ENCODE measurements around the gene PDK3. TPM values are rescaled to one million over a fixed set of nuclear protein-coding genes. Genes with fewer than 3 reads are reported as not detected.

Gene PDK3
- polyA plus RNA-seq, 1 donor from 2014 or later, result 2.1 TPM

GRCh38 chrX:24485323-24485722, 20.2 kb downstream of the PDK3 start:
- TF ChIP-seq SMC3 (conservative IDR thresholded peaks at IDR 0.05; ENCODE audit: poor library complexity) (no peak), EP300 (conservative IDR thresholded peaks at IDR 0.05; ENCODE audit: poor library complexity, severe bottlenecking) (no peak), EZH2 (IDR thresholded peaks at IDR 0.05; ENCODE audit: borderline replicate concordance, insufficient read depth, low read length, poor library complexity, severe bottlenecking) (no peak), RAD21 (conservative IDR thresholded peaks at IDR 0.05) (no peak), MXI1 (conservative IDR thresholded peaks at IDR 0.05; ENCODE audit: poor library complexity, severe bottlenecking) (no peak), POLR2AphosphoS5 (IDR thresholded peaks at IDR 0.05) (no peak), TAF1 (IDR thresholded peaks at IDR 0.05; ENCODE audit: low read depth) (no peak), CTCF (IDR thresholded peaks at IDR 0.05; ENCODE audit: poor library complexity, severe bottlenecking) (no peak), REST (IDR thresholded peaks at IDR 0.05; ENCODE audit: borderline replicate concordance) (no peak)
- H3K36me3 ChIP-seq (ENCODE audit: insufficient read depth, low read length), result no peaks in the 10 kb centered on the region
- no peak overlapping the region for H3K27ac ChIP-seq (ENCODE audit: low read length)
- H3K79me2 ChIP-seq (replicated peaks; ENCODE audit: insufficient read depth, low read length), result no peaks in the 10 kb centered on the region
- H3K27me3 ChIP-seq (ENCODE audit: insufficient read depth, low read depth, low read length), result no peaks in the 10 kb centered on the region
- no peaks in the 10 kb centered on the region for H3F3A ChIP-seq (ENCODE audit: insufficient read depth, low read length, poor library complexity, severe bottlenecking)
- H3K4me2 ChIP-seq (ENCODE audit: low read length), result no peak overlapping the region
- H3K9me3 ChIP-seq (ENCODE audit: low read length), result no peaks in the 10 kb centered on the region
- no peaks in the 10 kb centered on the region for H3K9me2 ChIP-seq (ENCODE audit: insufficient read depth, low read length)
- no peak overlapping the region for H2AFZ ChIP-seq (ENCODE audit: low read depth, low read length)
- no peak overlapping the region for H3K9ac ChIP-seq (ENCODE audit: low read length)
- no peak overlapping the region for H3K4me3 ChIP-seq (ENCODE audit: low read length)
- H4K20me1 ChIP-seq (ENCODE audit: insufficient read depth), result no peaks in the 10 kb centered on the region

GRCh38 chrX:24485976-24486680, 21.0 kb downstream of the PDK3 start:
- H3K9me2 ChIP-seq (ENCODE audit: insufficient read depth, low read length), result no peaks in the 10 kb centered on the region
- H3F3A ChIP-seq (ENCODE audit: insufficient read depth, low read length, poor library complexity, severe bottlenecking), result no peaks in the 10 kb centered on the region
- no peak overlapping the region for H2AFZ ChIP-seq (ENCODE audit: low read depth, low read length)
- H3K4me2 ChIP-seq (ENCODE audit: low read length), result no peak overlapping the region
- no peak overlapping the region for H3K9ac ChIP-seq (ENCODE audit: low read length)
- no peaks in the 10 kb centered on the region for H3K36me3 ChIP-seq (ENCODE audit: insufficient read depth, low read length)
- no peak overlapping the region for H3K4me3 ChIP-seq (ENCODE audit: low read length)
- no peaks in the 10 kb centered on the region for H4K20me1 ChIP-seq (ENCODE audit: insufficient read depth)
- H3K79me2 ChIP-seq (replicated peaks; ENCODE audit: insufficient read depth, low read length), result no peaks in the 10 kb centered on the region
- no peaks in the 10 kb centered on the region for H3K9me3 ChIP-seq (ENCODE audit: low read length)
- H3K27me3 ChIP-seq (ENCODE audit: insufficient read depth, low read depth, low read length), result no peaks in the 10 kb centered on the region
- H3K27ac ChIP-seq (ENCODE audit: low read length), result no peak overlapping the region
- no peak for TF ChIP-seq EZH2 (IDR thresholded peaks at IDR 0.05; ENCODE audit: borderline replicate concordance, insufficient read depth, low read length, poor library complexity, severe bottlenecking)
- no peak for TF ChIP-seq SMC3 (conservative IDR thresholded peaks at IDR 0.05; ENCODE audit: poor library complexity)
- no peak for TF ChIP-seq TAF1 (IDR thresholded peaks at IDR 0.05; ENCODE audit: low read depth)
